Gastrocnemius medialis (tissue), 4 donors: ENCODE results near the gene PCMT1.

ENCODE experiments used
- POLR2A ChIP-seq, 2 donors: fragments of 450-650 bp; IDR thresholded peaks; one replicate each; pipeline ENCODE4 v1.6.1; 2017; ENCODE audit warnings: antibody characterized with exemption in 2 of 2, mild to moderate bottlenecking in 2 of 2, moderate library complexity in 2 of 2
- TF ChIP-seq, protein P1 (sequence below), 5 experiments: fragments of 450-650 bp in 3 of 5; fragments of 200-600 bp in 2 of 5; sonication (generic) in 2 of 5; IDR thresholded peaks in 4 of 5; conservative IDR thresholded peaks in 1 of 5; 1 replicate in 4 of 5; 2 replicates in 1 of 5; pipeline ENCODE4 v1.5.1; 2016 to 2019; ENCODE audit warnings: antibody characterized with exemption in 5 of 5, mild to moderate bottlenecking in 3 of 5, moderate library complexity in 3 of 5

DNA sequence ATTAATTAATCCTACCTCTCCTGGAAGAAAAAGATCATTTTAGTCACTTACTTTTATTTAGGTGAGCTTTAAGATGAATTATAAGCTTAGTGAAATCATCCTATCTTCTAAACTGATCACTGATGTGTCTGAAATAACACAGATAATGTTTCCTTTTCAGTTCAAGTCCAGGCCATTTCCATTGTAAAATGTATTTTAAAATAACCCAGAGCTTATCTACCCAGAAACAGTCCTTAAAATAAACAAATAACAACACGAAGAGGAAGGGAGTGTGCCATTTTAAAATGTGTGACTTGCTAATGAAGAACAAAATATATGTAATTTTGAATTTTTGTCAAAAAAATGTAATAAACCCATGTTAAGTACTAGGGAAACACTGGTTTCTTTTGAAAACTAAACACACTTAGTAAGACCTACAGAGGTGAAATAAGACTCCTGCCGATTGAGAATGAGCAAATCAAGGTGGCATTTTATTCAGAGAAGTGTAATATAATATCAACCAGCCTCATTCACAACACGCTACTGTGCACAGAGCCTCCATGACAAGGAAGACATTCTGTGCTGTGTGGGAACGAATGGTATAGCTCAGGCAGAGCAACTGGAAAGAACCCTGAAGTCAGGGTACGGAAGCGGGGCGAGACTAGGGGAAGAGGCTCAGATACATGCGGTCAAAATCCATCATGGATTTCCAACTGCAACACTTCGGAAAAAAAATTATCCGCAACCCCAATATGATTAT, 106.9 kb downstream of the PCMT1 start:
- TF ChIP-seq, protein P1, sequence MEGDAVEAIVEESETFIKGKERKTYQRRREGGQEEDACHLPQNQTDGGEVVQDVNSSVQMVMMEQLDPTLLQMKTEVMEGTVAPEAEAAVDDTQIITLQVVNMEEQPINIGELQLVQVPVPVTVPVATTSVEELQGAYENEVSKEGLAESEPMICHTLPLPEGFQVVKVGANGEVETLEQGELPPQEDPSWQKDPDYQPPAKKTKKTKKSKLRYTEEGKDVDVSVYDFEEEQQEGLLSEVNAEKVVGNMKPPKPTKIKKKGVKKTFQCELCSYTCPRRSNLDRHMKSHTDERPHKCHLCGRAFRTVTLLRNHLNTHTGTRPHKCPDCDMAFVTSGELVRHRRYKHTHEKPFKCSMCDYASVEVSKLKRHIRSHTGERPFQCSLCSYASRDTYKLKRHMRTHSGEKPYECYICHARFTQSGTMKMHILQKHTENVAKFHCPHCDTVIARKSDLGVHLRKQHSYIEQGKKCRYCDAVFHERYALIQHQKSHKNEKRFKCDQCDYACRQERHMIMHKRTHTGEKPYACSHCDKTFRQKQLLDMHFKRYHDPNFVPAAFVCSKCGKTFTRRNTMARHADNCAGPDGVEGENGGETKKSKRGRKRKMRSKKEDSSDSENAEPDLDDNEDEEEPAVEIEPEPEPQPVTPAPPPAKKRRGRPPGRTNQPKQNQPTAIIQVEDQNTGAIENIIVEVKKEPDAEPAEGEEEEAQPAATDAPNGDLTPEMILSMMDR (IDR thresholded peaks at IDR 0.05 in 4 of 5, conservative IDR thresholded peaks at IDR 0.05 in 1 of 5): no peak
- TF ChIP-seq POLR2A (IDR thresholded peaks at IDR 0.05): no peak
